Retina (tissue), 1 donor: Measurements from ENCODE around the gene DDR1.
"Not testable (repeated sequence)": the region's sequence is repeated elsewhere in the genome, so short reads cannot be mapped to it uniquely, and the experiment has no call there.

ENCODE experiments used
- DNase-seq: peaks from one replicate; pipeline ENCODE4 v3.0.0-alpha.2; 2016

Gene DDR1

DNA sequence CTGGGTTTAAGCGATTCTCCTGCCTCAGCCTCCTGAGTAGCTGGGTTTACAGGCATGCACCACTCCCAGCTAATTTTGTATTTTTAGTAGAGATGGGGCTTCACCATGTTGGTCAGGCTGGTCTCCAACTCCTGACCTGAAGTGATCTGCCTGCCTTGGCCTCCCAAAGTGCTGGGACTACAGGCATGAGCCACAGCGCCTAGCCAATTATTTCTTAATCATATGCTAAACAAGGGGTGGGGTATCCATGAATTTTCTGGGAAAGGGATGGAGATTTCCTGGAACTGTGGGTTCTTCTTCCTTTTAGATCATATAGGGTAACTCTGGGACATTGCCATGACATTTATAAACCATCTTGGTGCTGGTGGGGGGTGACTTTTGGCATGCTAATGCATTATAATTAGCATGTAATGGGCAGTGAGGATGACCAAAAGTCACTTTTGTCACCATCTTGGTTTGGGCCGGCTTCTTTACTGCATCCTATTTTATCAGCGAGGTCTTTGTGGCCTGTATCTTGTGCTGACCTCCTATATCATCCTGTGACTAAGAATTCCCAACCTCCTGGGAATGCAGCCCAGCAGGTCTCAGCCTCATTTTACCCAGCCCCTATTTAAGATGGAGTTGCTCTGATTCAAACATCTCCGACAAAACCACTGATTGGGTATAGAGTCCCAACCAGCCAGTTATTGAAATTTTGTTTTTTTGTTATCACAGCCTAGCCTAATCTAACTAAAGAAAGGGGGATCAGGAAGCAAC is 29.9 kb upstream of the DDR1 start:
- no peak for DNase-seq

GRCh38 chr6:30855429-30856075 is 28.8 kb upstream of the DDR1 start:
- no peak for DNase-seq

GRCh38 chr6:30857112-30857511 is 27.2 kb upstream of the DDR1 start:
- DNase-seq: no peak

- peak; percentile 92 for DNase-seq
Observed at GRCh38 chr6:30857549-30857948, 26.8 kb upstream of the DDR1 start.

DNA sequence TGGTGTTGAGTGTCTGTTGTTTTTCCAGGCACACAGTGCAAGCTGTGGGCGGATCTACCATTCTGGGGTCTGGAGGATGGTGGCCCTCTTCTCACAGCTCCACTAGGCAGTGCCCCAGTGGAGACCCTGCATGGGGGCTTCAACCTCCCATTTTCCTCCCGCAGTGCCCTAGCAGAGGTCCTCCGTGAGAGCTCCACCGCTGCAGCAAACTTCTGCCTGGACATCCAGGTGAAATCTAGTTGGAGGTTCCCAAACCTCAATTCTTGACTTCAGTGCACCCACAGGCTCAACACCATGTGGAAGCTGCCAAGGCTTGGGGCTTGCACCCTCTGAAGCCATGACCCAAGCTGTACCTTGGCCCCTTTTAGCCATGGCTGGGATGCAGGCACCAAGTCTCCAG is 24.6 kb upstream of the DDR1 start:
- not testable (repeated sequence) for DNase-seq

GRCh38 chr6:30861257-30862048 is 22.9 kb upstream of the DDR1 start:
- DNase-seq: no peak

DNA sequence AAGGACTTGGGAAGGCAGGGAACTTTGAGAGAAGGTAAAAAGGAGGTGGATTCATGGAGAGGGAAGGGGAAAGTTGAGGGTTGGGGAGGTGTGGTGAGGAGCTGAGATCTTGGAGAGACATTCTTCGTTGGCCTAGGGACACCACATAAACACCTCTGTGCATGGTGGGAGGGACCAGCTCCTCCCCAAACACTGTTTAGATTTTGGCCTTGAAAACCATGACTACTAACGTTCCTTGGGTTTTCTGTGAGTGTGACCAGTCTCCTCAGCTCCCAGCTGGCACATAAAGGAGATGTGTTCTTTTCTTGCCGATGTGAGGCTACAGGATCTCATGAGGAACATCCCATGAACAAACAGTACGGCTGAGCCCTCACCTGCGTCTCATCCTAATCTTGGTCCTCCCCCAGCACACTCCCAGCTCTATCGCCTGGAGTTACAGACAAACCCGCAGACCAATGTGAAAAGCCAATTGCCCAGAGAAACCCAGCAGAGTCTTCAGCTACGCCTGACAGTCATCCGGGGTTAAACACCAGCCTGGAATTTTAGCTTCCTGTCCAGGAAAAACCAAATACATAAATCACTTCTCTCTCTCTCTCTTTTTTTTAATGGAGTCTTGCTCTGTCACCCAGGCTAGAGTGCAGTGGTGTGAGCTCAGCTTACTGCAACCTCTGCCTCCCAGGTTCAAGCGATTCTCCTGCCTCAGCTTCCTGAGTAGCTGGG is 22.0 kb upstream of the DDR1 start:
- no peak for DNase-seq

- DNase-seq: no peak
Observed at GRCh38 chr6:30864325-30864724, 20.0 kb upstream of the DDR1 start.

DNA sequence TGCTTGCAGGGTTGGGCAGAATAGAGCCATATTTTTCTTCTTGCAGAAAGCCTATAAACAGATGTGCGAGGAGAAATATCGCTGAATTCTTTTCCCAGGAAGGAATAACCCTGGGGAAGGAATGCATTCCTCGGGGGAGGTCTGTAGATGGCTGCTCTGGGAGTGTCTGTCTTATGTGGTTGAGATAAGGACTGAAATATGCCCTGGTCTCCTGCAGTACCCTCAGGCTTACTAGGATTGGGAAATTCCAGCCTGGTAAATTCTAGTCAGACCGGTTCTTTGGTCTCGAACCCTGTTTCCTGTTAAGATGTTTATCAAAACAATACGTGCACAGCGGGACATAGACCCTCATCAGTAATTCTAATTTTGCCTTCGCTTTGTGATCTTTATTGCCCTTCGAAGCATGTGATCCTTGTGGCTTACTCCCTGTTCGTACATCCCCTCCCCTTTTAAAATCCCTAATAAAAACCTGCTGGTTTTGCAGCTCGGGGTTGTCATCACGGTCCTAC is 15.0 kb upstream of the DDR1 start:
- not testable (repeated sequence) for DNase-seq

- no peak for DNase-seq
Observed at GRCh38 chr6:30870546-30870945, 13.8 kb upstream of the DDR1 start.

DNA sequence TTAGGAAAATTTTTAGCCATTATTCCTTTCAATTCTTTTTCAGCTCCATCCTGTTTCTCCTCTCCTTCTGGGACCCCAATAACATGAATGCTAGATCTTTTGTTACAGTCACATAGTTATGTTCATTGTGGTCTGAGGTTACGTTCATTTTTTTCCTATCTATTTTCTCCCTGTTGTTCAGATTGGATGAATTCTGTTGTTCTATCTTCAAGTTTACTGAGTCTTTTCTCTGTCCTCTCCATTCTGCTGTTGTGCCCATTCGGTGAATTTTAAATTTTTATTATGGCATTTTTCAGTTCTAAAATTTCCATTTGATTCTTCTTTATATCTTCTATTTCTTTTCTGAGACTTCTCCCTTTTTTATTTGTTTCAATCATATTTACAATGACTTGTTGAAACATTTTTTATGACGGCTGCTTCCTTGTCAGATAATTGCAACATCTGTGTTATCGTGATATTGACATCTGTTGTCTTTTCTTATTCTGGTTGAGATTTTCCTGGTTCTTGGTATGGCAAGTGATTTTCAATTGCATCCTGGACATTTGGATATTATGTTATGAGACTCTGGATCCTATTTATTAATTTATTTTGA is 12.6 kb upstream of the DDR1 start:
- DNase-seq: no peak

GRCh38 chr6:30873137-30873640 is 11.1 kb upstream of the DDR1 start:
- no peak for DNase-seq

- DNase-seq: not testable (repeated sequence)
Observed at GRCh38 chr6:30873795-30874194, 10.5 kb upstream of the DDR1 start.

DNA sequence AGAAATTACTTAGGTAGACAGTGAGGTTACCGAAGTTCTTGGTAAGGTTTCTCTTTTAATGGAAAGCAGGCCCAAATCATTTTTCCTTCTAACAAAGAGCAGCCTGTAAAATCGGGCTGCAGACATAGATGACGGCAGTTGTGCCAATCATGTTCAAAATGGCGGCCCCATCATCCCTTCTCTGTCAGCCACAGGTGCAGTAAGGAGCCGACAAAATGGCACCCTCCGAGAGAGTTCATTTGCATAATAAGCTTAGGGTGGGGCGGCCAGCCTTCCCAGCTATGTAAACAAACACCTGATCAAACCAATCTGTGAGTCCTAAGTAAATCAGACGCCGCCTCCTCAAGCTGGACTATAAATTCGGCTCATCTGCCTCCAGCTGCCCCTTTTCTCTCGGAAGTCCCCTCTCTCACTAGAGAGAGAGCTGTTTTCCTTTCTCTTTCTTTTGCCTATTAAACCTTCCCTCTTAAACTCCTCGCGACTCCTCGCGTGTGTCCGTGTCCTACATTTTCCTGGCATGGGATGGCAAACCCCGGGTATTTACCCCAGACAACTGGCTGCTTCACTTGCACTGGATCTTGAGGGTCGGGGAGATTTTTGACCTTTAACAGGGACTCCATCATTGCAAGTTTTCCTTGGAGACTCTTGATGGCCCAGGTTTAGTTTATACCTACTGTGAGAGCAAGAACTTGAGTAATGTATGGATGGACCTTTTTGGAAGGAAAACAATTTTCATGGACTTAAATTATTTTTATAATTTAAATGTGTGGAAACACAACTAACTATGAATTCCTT is 8.9 kb upstream of the DDR1 start:
- DNase-seq: no peak

DNA sequence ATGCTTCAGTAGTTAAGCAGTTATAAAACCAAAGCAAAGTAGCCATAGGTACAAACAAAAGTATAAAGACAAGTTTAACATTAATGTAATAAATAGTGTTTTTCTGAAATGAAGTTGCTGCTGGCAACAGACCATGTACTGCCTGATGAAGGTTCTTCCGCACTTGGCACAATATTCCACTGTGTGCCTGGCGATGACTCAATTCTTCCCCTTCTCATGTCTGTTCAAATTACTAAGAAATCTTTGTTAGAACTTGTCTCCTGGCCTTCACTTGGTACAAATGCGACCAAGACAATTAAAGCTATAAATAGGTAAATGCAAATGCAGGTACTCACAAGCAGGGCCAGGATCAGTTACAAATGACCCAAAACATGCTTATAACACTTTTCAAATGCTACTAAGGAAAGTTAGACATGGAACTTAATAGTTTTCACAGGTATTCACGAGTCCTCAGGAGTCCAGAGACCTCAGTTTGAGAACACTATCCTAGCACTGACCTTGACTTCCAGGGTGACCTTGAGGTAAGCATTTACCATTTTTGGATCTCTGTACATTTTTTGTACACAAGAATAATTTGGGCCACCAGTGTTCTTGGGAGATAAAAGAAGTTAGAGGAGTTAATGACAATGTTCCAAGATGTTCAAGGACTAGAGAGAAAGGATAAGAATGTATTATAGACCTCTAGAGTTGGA is 8.1 kb upstream of the DDR1 start:
- DNase-seq: no peak

- DNase-seq: peak; percentile 90
Observed at GRCh38 chr6:30877419-30878262, 6.7 kb upstream of the DDR1 start.

- no peak for DNase-seq
Observed at GRCh38 chr6:30879684-30880427, 4.5 kb upstream of the DDR1 start.

- peak; percentile 95 for DNase-seq
Observed at GRCh38 chr6:30880698-30881252, 3.5 kb upstream of the DDR1 start.
